ENCODE data around the gene C16orf89.

GRCh38 chr16:5015887-5016286 lies 49.9 kb downstream of the C16orf89 start:
- no peak for TF ChIP-seq CTCF (IDR thresholded peaks at IDR 0.05)
- no peak for TF ChIP-seq EP300 (IDR thresholded peaks at IDR 0.05)
